Measurements from ENCODE around the gene PERM1. TPM values are rescaled to one million over a fixed set of nuclear protein-coding genes. Genes with fewer than 3 reads are reported as not detected.

Gene PERM1
- total and polyA plus RNA-seq, 2 of the 13 experiments (the other 11 are each of a cell fraction or from before 2014, with no cell fraction given): 0.04 to 0.29 TPM

DNA sequence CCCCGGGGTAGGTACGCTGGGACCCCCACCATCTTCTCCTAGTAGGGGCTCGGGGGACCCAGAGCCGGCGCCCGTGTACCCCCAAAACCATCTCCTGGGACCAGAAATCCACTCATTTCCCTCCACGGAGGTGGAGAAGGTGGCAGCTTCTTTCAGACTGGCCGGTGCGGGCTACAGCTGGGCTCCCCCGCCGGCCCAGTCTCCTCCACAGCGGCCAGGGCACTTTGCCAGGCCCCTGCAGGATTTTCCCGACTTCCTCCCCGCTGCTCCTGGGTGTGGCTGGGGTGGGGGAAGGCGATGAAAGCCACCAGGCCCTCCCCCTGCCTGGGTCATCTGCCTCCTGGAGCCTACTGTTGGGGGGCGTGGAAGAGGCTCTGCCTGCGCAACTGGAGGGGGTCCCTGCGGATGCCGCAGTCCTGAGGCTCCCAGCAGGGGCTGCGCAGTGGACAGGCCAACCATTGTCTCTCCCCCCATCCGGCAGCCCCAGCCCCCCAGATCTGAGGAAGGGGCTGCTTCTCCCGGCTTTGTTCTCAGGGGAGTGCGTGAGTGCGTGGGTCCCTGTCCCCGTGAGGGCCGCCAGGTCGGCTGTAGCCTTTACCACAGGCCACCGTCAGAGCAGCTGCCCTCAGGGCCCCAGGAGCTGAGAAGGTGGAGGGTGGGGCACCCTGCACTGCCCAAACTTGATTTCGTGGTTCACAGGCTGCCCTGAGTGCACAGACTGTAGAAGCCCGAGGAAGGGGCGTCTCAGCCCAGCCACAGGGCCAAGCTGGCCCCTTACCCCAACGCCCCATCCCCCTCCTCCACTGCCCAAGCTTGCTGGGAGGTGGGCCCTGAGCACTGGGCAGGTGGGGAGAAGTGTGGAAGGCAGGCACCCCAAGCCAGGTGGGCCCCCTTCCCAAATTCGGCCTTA lies 39.4 kb upstream of the PERM1 start:
- H3K27me3 ChIP-seq (ENCODE audit: control insufficient read depth in 1 of 2, insufficient read depth in 2 of 2, low read length in 2 of 2): no peaks in the 10 kb centered on the region
- H3K4me3 ChIP-seq (replicated peaks in 1 of 3; ENCODE audit: insufficient read depth in 1 of 3, low read depth in 2 of 3, low read length in 3 of 3): peak overlapping the region; percentile 66 to 83 (median 79)
- H3K9me3 ChIP-seq (ENCODE audit: low read length): no peaks in the 10 kb centered on the region
- DNase-seq (ENCODE audit: low spot score): no peak
- POLR2A ChIA-PET: interaction anchor here (1.2 to 1.8 kb wide), 3 partner anchors 15 to 43 kb away, joined by 4 to 6 read pairs (median 4); no protein-coding TSS in a partner anchor
- intact Hi-C loops (cut with micrococcal nuclease; ENCODE audit: unreplicated experiment): no loop called here
- CTCF ChIA-PET (ENCODE audit: low intra/inter-chr PET ratio, low total read pairs): no interaction called here
- FAIRE-seq: no peak
- peaks cover 73% of the 10 kb centered on the region for H3K4me1 ChIP-seq (ENCODE audit: insufficient read depth, low read length)
- H3K9ac ChIP-seq (ENCODE audit: insufficient read depth, low read depth, low read length): peak overlapping the region; percentile 78; the same call in 1 of the 2 replicates
- H2AFZ ChIP-seq (ENCODE audit: low read length): no peak overlapping the region
- BruUV-seq (replicated peaks): no TSS peak
- no peak overlapping the region for H3K27ac ChIP-seq (ENCODE audit: extremely low read length, insufficient read depth, low read length)
- peaks cover 31% of the 10 kb centered on the region; the same call in 1 of the 2 replicates for H4K20me1 ChIP-seq (ENCODE audit: insufficient read depth, low read length)
- H3K36me3 ChIP-seq (replicated peaks in 1 of 2; ENCODE audit: control insufficient read depth in 1 of 2, insufficient read depth in 2 of 2, low read length in 2 of 2): peaks cover 4 to 10% of the 10 kb centered on the region in 2 experiments; a peak in 3 of 5 replicates
- 38% methylated on average over 17 of the region's 33 CpGs for WGBS (ENCODE audit: low lambda C conversion rate)
- peaks cover 23% of the 10 kb centered on the region for H3K79me2 ChIP-seq (ENCODE audit: insufficient read depth, low read length)
- H3K4me2 ChIP-seq (ENCODE audit: low read depth, low read length): peak overlapping the region; percentile 90
- ATAC-seq: no peak
- in situ Hi-C loops (cut with HindIII; ENCODE audit: extremely low pct_ligation_motif_present, low pct_unique_long_range_greater_than_20kb): loop anchor here (5.0 kb wide), 1 partner anchor 36 kb away; no protein-coding TSS in a partner anchor
- TF ChIP-seq SAP130 (CRISPR knock-in tag; IDR thresholded peaks at IDR 0.05; ENCODE audit: low read depth) (peak; percentile 14; the same call in 1 of the 2 replicates), SALL2 (CRISPR knock-in tag; IDR thresholded peaks at IDR 0.05) (no peak), ZNF382 (CRISPR knock-in tag; IDR thresholded peaks at IDR 0.05; ENCODE audit: borderline replicate concordance) (no peak), RFXAP (CRISPR knock-in tag; IDR thresholded peaks at IDR 0.05; ENCODE audit: borderline replicate concordance) (no peak), ZNF235 (CRISPR knock-in tag; IDR thresholded peaks at IDR 0.05; ENCODE audit: borderline replicate concordance) (no peak), AGO1 (IDR thresholded peaks at IDR 0.05; ENCODE audit: low read depth, low read length, poor library complexity, severe bottlenecking) (peak; percentile 61), HNRNPLL (IDR thresholded peaks at IDR 0.05; ENCODE audit: low read depth, low read length, poor library complexity, severe bottlenecking) (no peak), XRCC5 (optimal IDR thresholded peaks at IDR 0.05; ENCODE audit: low read length) (peak; percentile 26), ZNF75D (CRISPR knock-in tag; IDR thresholded peaks at IDR 0.05; ENCODE audit: borderline replicate concordance) (no peak), KAT8 (CRISPR knock-in tag; IDR thresholded peaks at IDR 0.05) (no peak), ZNF564 (CRISPR knock-in tag; IDR thresholded peaks at IDR 0.05) (0 out of 2 replicates have a peak, but pooled peaks have one; percentile 38), KDM4B (CRISPR knock-in tag; IDR thresholded peaks at IDR 0.05) (no peak), ZFP62 (CRISPR knock-in tag; IDR thresholded peaks at IDR 0.05) (no peak), ZNF230 (CRISPR knock-in tag; IDR thresholded peaks at IDR 0.05) (no peak), AGO2 (optimal IDR thresholded peaks at IDR 0.05; ENCODE audit: low read depth, low read length) (peak; percentile 51), ZNF20 (CRISPR knock-in tag; IDR thresholded peaks at IDR 0.05) (no peak)
- TF ChIP-seq, protein P1, sequence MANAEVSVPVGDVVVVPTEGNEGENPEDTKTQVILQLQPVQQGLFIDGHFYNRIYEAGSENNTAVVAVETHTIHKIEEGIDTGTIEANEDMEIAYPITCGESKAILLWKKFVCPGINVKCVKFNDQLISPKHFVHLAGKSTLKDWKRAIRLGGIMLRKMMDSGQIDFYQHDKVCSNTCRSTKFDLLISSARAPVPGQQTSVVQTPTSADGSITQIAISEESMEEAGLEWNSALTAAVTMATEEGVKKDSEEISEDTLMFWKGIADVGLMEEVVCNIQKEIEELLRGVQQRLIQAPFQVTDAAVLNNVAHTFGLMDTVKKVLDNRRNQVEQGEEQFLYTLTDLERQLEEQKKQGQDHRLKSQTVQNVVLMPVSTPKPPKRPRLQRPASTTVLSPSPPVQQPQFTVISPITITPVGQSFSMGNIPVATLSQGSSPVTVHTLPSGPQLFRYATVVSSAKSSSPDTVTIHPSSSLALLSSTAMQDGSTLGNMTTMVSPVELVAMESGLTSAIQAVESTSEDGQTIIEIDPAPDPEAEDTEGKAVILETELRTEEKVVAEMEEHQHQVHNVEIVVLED (CRISPR knock-in tag; IDR thresholded peaks at IDR 0.05; ENCODE audit: borderline replicate concordance): no peak
- TF ChIP-seq, protein P2, sequence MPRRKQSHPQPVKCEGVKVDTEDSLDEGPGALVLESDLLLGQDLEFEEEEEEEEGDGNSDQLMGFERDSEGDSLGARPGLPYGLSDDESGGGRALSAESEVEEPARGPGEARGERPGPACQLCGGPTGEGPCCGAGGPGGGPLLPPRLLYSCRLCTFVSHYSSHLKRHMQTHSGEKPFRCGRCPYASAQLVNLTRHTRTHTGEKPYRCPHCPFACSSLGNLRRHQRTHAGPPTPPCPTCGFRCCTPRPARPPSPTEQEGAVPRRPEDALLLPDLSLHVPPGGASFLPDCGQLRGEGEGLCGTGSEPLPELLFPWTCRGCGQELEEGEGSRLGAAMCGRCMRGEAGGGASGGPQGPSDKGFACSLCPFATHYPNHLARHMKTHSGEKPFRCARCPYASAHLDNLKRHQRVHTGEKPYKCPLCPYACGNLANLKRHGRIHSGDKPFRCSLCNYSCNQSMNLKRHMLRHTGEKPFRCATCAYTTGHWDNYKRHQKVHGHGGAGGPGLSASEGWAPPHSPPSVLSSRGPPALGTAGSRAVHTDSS (CRISPR knock-in tag; conservative IDR thresholded peaks at IDR 0.05): no peak
- TF ChIP-seq, protein P3, sequence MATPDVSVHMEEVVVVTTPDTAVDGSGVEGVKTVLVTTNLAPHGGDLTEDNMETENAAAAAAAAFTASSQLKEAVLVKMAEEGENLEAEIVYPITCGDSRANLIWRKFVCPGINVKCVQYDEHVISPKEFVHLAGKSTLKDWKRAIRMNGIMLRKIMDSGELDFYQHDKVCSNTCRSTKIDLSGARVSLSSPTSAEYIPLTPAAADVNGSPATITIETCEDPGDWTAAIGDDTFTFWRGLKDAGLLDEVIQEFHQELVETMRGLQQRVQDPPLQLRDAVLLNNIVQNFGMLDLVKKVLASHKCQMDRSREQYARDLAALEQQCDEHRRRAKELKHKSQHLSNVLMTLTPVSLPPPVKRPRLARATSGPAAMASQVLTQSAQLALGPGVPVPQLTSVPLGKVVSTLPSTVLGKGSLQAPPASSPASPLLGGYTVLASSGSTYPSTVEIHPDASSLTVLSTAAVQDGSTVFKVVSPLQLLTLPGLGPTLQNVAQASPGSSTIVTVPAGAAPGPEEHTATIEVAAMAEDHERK (CRISPR knock-in tag; IDR thresholded peaks at IDR 0.05; ENCODE audit: low read depth): no peak
